ENCODE results near the gene TPCN2. TPM values are rescaled to one million over a fixed set of nuclear protein-coding genes. Genes with fewer than 3 reads are reported as not detected.

The TPCN2 gene
- total RNA-seq, 4 donors from 2014 or later, result 12.2 to 30.7 (median 17.6) TPM

- no peak for TF ChIP-seq CTCF (IDR thresholded peaks at IDR 0.05; ENCODE audit: low read depth)
Measured at GRCh38 chr11:69057236-69057635, 8.5 kb downstream of the TPCN2 start.

- no peak for TF ChIP-seq CTCF (IDR thresholded peaks at IDR 0.05; ENCODE audit: low read depth)
Measured at GRCh38 chr11:69057801-69058200, 9.1 kb downstream of the TPCN2 start.

- no peak for TF ChIP-seq CTCF (IDR thresholded peaks at IDR 0.05; ENCODE audit: low read depth)
Measured at GRCh38 chr11:69058511-69059270, 10.0 kb downstream of the TPCN2 start.

- no peak for TF ChIP-seq CTCF (IDR thresholded peaks at IDR 0.05; ENCODE audit: low read depth)
Measured at GRCh38 chr11:69059429-69059828, 10.7 kb downstream of the TPCN2 start.

DNA sequence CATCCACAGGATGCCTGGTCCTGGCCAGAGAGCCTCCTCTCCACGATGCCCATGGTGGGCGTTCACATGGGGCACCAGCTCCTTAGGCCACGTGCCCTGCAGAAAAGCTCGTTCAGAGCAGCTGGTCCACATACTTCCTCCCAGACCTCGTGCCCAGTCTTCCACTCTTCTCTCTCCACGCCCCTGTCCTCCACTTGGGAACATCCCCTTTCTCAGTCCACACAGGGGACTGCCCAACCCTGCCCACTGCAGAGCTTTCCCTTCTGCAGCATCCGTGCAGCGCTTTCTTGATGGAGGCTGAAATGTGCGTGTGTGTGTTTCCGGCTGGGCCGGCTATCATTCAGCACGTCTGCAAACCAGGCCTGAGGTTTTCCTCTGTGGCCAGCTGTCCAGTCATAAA is 11.3 kb downstream of the TPCN2 start:
- no peak for TF ChIP-seq CTCF (IDR thresholded peaks at IDR 0.05; ENCODE audit: low read depth)

GRCh38 chr11:69060806-69061712 is 12.3 kb downstream of the TPCN2 start:
- TF ChIP-seq CTCF (IDR thresholded peaks at IDR 0.05; ENCODE audit: low read depth), result no peak

GRCh38 chr11:69061713-69062053 is 13.0 kb downstream of the TPCN2 start:
- TF ChIP-seq CTCF (IDR thresholded peaks at IDR 0.05; ENCODE audit: low read depth), result no peak
